Endothelial cell of umbilical vein (primary cell): ENCODE data around the gene CELF5. TPM values are rescaled to one million over a fixed set of nuclear protein-coding genes. Genes with fewer than 3 reads are reported as not detected.

Source experiments
- BruUV-seq: library from RNA; stranded (reverse); fragments of 400-500 nt; replicated peaks from 2 replicates; lab custom pipeline; 2021; lab: Mats Ljungman, UMichigan
- CTCF ChIA-PET: fragments of 300-600, 350-600 bp; sonication (Branson Sonifier 250); formaldehyde crosslinking; loops from one replicate; lab custom pipeline; 2021; ENCODE audit warnings: antibody characterized with exemption, inconsistent platforms; lab: Charles Lee
- POLR2A ChIA-PET: fragments of 300-600, 350-600 bp; sonication (Branson Sonifier 250); formaldehyde crosslinking; loops from one replicate; lab custom pipeline; 2021; ENCODE audit warnings: antibody characterized with exemption, inconsistent platforms; lab: Charles Lee
- DNase-seq: peaks from one replicate; pipeline ENCODE4 v3.0.0-alpha.2; 2011; ENCODE audit warnings: low read depth, low spot score
- FAIRE-seq: peaks from 2 replicates; lab custom pipeline; 2011; peaks lifted over from hg19 to GRCh38; lab: Jason Lieb, UNC
- H2AFZ ChIP-seq: 2 replicates; pipeline ENCODE4 v1.6.0; 2012; ENCODE audit warnings: low read depth, low read length, control low read depth, inconsistent platforms
- H3K27ac ChIP-seq: 2 replicates; pipeline ENCODE4 v1.5.1; 2011; ENCODE audit warnings: low read depth, mild to moderate bottlenecking, control low read depth, low read length, moderate library complexity; ENCODE audit not compliant: insufficient read depth
- H3K27me3 ChIP-seq, 2 experiments: 2 replicates each; pipeline versions ENCODE4 v1.6.0 to v1.6.1; 2011; ENCODE audit warnings: low read length in 2 of 2, mixed read lengths in 1 of 2; ENCODE audit not compliant: control insufficient read depth in 2 of 2, insufficient read depth in 2 of 2
- H3K36me3 ChIP-seq, 2 experiments: 2 replicates in 1 of 2; 3 replicates in 1 of 2; pipeline ENCODE4 v1.5.1; 2011; ENCODE audit warnings: low read length in 2 of 2, mild to moderate bottlenecking in 1 of 2, moderate library complexity in 1 of 2; ENCODE audit not compliant: control insufficient read depth in 2 of 2, insufficient read depth in 2 of 2; ENCODE audit errors: extremely low read depth in 1 of 2
- H3K4me1 ChIP-seq: 3 replicates; pipeline ENCODE4 v1.5.1; 2011; ENCODE audit warnings: mild to moderate bottlenecking, low read length; ENCODE audit not compliant: control insufficient read depth, insufficient read depth; ENCODE audit errors: extremely low read depth
- H3K4me2 ChIP-seq: 2 replicates; pipeline ENCODE4 v1.6.1; 2011; ENCODE audit warnings: low read length, control low read depth, mixed read lengths; ENCODE audit not compliant: insufficient read depth
- H3K4me3 ChIP-seq, 3 experiments: fragments of 200-600 bp in 1 of 3; sonication (generic), shearing (Covaris generic) in 1 of 3; replicated peaks in 1 of 3; 2 replicates each; pipeline ENCODE4 v1.5.1; 2011 to 2016; ENCODE audit warnings: control low read depth in 3 of 3, low read length in 3 of 3, mild to moderate bottlenecking in 2 of 3, inconsistent platforms in 1 of 3, low read depth in 1 of 3, moderate library complexity in 1 of 3; ENCODE audit not compliant: insufficient read depth in 1 of 3
- H3K79me2 ChIP-seq: 2 replicates; pipeline ENCODE4 v1.6.0; 2012; ENCODE audit warnings: low read length, inconsistent platforms; ENCODE audit not compliant: control insufficient read depth, insufficient read depth
- H3K9ac ChIP-seq: replicated peaks from 2 replicates; pipeline ENCODE3; 2011; ENCODE audit warnings: low read length, control low read depth; ENCODE audit not compliant: insufficient read depth; ENCODE audit errors: extremely low read depth
- H3K9me1 ChIP-seq: replicated peaks from 3 replicates; pipeline ENCODE4 v1.6.0; 2011; ENCODE audit warnings: mild to moderate bottlenecking, low read length; ENCODE audit not compliant: control insufficient read depth, insufficient read depth; ENCODE audit errors: extremely low read depth
- H3K9me3 ChIP-seq: replicated peaks from 2 replicates; pipeline ENCODE4 v1.5.1; 2012; ENCODE audit warnings: low read length, inconsistent platforms; ENCODE audit not compliant: control insufficient read depth, insufficient read depth
- H4K20me1 ChIP-seq: replicated peaks from 2 replicates; pipeline ENCODE3; 2011; ENCODE audit warnings: mild to moderate bottlenecking, low read length; ENCODE audit not compliant: control insufficient read depth, insufficient read depth; ENCODE audit errors: extremely low read depth
- EZH2 ChIP-seq: IDR thresholded peaks from 2 replicates; pipeline ENCODE4 v1.6.1; 2012; ENCODE audit warnings: borderline replicate concordance, low read depth, mild to moderate bottlenecking, moderate library complexity, low read length, inconsistent platforms; ENCODE audit not compliant: severe bottlenecking
- FOS ChIP-seq: IDR thresholded peaks from 2 replicates; pipeline ENCODE4 v1.6.1; 2011; ENCODE audit warnings: mild to moderate bottlenecking, low read length, moderate library complexity, borderline replicate concordance; ENCODE audit not compliant: insufficient read depth
- GATA2 ChIP-seq: IDR thresholded peaks from 2 replicates; pipeline ENCODE4 v1.7.0; 2011; ENCODE audit warnings: low read depth, mild to moderate bottlenecking, moderate library complexity, mixed read lengths, low read length; ENCODE audit not compliant: insufficient read length, insufficient read depth
- JUN ChIP-seq: IDR thresholded peaks from 2 replicates; pipeline ENCODE4 v1.6.1; 2011; ENCODE audit warnings: borderline replicate concordance, low read depth; ENCODE audit not compliant: insufficient read length, insufficient read depth
- MYC ChIP-seq: IDR thresholded peaks from one replicate; pipeline ENCODE4 v1.6.1; 2011; ENCODE audit warnings: mild to moderate bottlenecking, low read depth, low read length
- POLR2A ChIP-seq: IDR thresholded peaks from 2 replicates; pipeline ENCODE4 v1.6.1; 2012; ENCODE audit warnings: low read depth, mild to moderate bottlenecking, control low read depth, low read length
- POLR2AphosphoS5 ChIP-seq: IDR thresholded peaks from 2 replicates; pipeline ENCODE4 v1.6.1; 2012; ENCODE audit warnings: low read depth, mild to moderate bottlenecking, control low read depth, low read length, moderate library complexity; ENCODE audit not compliant: insufficient read depth
- dilution Hi-C: fragments of 300-500 bp; cut with MboI; formaldehyde crosslinking; loops from one replicate; pipeline ENCODE4 v1.15.0; 2019; ENCODE audit warnings: low sequenced_read_pairs; ENCODE audit not compliant: extremely low pct_ligation_motif_present
- intact Hi-C: fragments of 100-400 bp; cut with micrococcal nuclease; formaldehyde crosslinking; loops from one replicate; pipeline ENCODE4 v1.10.0; 2022
- polyA plus RNA-seq, 4 experiments: library from polyadenylated mRNA; depleted of rRNA in 3 of 4; stranded (reverse) in 3 of 4; unstranded in 1 of 4; fragments of >200 nt; gene quantifications; 2 replicates each; pipeline versions ENCODE4 v1.2.1 to v1.2.3, GENCODE V29; 2011 to 2012; ENCODE audit warnings: missing spikeins in 1 of 4
- total RNA-seq: library from RNA; stranded (reverse); gene quantifications from 2 replicates; pipeline ENCODE4 v1.2.3, GENCODE V29; 2021
- TF ChIP-seq, protein P1 (sequence below), 2 donors: IDR thresholded peaks; 1 replicate in 1 of 2; 2 replicates in 1 of 2; pipeline ENCODE4 v1.5.1; 2011; ENCODE audit warnings: low read length in 2 of 2, mild to moderate bottlenecking in 2 of 2, moderate library complexity in 2 of 2, control low read depth in 1 of 2, inconsistent platforms in 1 of 2, low read depth in 1 of 2; ENCODE audit not compliant: insufficient read depth in 1 of 2; ENCODE audit errors: extremely low read depth in 1 of 2
- TF ChIP-seq, protein P2 (sequence below): IDR thresholded peaks from 2 replicates; pipeline ENCODE4 v1.6.1; 2011; ENCODE audit not compliant: insufficient read depth, insufficient read length

The CELF5 gene
- total and polyA plus RNA-seq, 2 donors (not counting 3 experiments of a cell fraction or from before 2014, with no cell fraction given), result not detected

DNA sequence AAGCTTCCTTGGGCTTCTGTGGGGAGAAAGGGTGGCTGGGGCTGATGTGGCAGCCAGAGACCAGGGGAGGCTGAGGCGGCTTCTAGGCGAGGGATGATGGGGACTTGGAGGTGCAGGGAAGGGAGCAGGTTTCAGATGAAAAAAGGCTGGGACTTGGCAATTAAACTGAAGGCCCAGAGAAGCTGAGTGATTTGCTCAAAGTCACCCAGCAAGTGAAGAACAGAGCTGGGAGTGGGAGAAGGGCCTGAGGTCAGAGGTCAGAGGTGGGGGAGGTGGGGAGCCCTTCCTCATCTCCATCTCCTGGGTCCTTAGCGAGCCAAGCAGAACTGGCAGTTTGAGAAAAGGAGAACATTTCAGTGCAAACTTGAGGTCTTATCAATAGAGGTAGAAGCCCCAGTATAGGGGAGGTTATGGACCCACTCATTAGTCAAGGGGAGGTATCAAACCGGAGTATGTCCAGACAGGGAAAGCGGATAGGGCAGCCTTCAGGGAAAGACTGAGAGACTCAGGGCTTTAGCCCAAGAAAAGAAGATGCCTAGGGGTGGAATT is 92.3 kb downstream of the CELF5 start:
- Histone ChIP-seq H4K20me1 (no peaks in the 10 kb centered on the region), H3K9ac (no peak overlapping the region), H3K4me2 (no peak overlapping the region), H2AFZ (no peak overlapping the region), H3K4me3 (no peak overlapping the region), H3K27ac (no peak overlapping the region), H3K9me3 (no peaks in the 10 kb centered on the region), H3K36me3 (no peaks in the 10 kb centered on the region), H3K79me2 (no peaks in the 10 kb centered on the region), H3K4me1 (no peaks in the 10 kb centered on the region), H3K9me1 (no peaks in the 10 kb centered on the region), H3K27me3 (peaks cover 0 to 4% of the 10 kb centered on the region in 2 experiments)
- intact Hi-C loops (no loop called here), dilution Hi-C loops (no loop called here)
- FAIRE-seq (no peak), DNase-seq (no peak)
- CTCF ChIA-PET, result interaction anchor here (1.4 to 1.6 kb wide), 2 partner anchors 12 to 154 kb away, joined by 5 to 6 read pairs; no protein-coding TSS in a partner anchor
- no TSS peak for BruUV-seq
- POLR2A ChIA-PET, result no interaction called here
- TF ChIP-seq POLR2AphosphoS5 (no peak), FOS (no peak), POLR2A (no peak), GATA2 (no peak), MYC (no peak), JUN (no peak), EZH2 (no peak)
- TF ChIP-seq, protein P1, sequence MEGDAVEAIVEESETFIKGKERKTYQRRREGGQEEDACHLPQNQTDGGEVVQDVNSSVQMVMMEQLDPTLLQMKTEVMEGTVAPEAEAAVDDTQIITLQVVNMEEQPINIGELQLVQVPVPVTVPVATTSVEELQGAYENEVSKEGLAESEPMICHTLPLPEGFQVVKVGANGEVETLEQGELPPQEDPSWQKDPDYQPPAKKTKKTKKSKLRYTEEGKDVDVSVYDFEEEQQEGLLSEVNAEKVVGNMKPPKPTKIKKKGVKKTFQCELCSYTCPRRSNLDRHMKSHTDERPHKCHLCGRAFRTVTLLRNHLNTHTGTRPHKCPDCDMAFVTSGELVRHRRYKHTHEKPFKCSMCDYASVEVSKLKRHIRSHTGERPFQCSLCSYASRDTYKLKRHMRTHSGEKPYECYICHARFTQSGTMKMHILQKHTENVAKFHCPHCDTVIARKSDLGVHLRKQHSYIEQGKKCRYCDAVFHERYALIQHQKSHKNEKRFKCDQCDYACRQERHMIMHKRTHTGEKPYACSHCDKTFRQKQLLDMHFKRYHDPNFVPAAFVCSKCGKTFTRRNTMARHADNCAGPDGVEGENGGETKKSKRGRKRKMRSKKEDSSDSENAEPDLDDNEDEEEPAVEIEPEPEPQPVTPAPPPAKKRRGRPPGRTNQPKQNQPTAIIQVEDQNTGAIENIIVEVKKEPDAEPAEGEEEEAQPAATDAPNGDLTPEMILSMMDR (IDR thresholded peaks at IDR 0.05; ENCODE audit: extremely low read depth in 1 of 2, insufficient read depth in 1 of 2, low read depth in 1 of 2, low read length in 2 of 2), result no peak
- TF ChIP-seq, protein P2, sequence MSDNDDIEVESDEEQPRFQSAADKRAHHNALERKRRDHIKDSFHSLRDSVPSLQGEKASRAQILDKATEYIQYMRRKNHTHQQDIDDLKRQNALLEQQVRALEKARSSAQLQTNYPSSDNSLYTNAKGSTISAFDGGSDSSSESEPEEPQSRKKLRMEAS, result no peak
